Right renal cortex interstitium (tissue), 3 donors: Measurements from ENCODE around the gene ANO7. TPM values are rescaled to one million over a fixed set of nuclear protein-coding genes. Genes with fewer than 3 reads are reported as not detected.

ENCODE experiments used
- DNase-seq, 3 donors: peaks; one replicate each; pipeline ENCODE4 v3.0.0-alpha.2; 2013; ENCODE audit warnings: low read depth in 3 of 3, low spot score in 2 of 3
- polyA plus RNA-seq, 3 donors: library from polyadenylated mRNA; unstranded; fragments of 120-200 nt; gene quantifications; one replicate each; pipeline ENCODE4 v1.2.1, GENCODE V29; 2013; ENCODE audit not compliant: insufficient read length in 3 of 3

Gene ANO7
- polyA plus RNA-seq, 3 donors, result 1.3 to 2.1 (median 1.4) TPM

GRCh38 chr2:241226723-241227572, 38.5 kb downstream of the ANO7 start:
- DNase-seq, result peak in 1 of 3 donors; percentile 21

GRCh38 chr2:241227594-241227993, 39.1 kb downstream of the ANO7 start:
- no peak for DNase-seq

GRCh38 chr2:241228081-241228859, 39.8 kb downstream of the ANO7 start:
- DNase-seq, result no peak

- no peak for DNase-seq
Observed at GRCh38 chr2:241228860-241229516, 40.5 kb downstream of the ANO7 start.

- DNase-seq, result no peak
Observed at GRCh38 chr2:241229563-241230401, 41.3 kb downstream of the ANO7 start.

- DNase-seq, result no peak
Observed at GRCh38 chr2:241230435-241230834, 42.0 kb downstream of the ANO7 start.

- no peak for DNase-seq
Observed at GRCh38 chr2:241232736-241233575, 44.5 kb downstream of the ANO7 start.

- DNase-seq, result no peak
Observed at GRCh38 chr2:241234066-241234790, 45.8 kb downstream of the ANO7 start.

GRCh38 chr2:241234962-241235740, 46.7 kb downstream of the ANO7 start:
- no peak for DNase-seq

GRCh38 chr2:241235859-241236593, 47.5 kb downstream of the ANO7 start:
- no peak for DNase-seq

- DNase-seq, result no peak
Observed at GRCh38 chr2:241237047-241237446, 48.6 kb downstream of the ANO7 start.

GRCh38 chr2:241237949-241238371, 49.5 kb downstream of the ANO7 start:
- no peak for DNase-seq

- DNase-seq, result no peak
Observed at GRCh38 chr2:241238693-241239198, 50.3 kb downstream of the ANO7 start.

GRCh38 chr2:241239552-241240202, 51.2 kb downstream of the ANO7 start:
- DNase-seq, result no peak

- no peak for DNase-seq
Observed at GRCh38 chr2:241240320-241241004, 52.0 kb downstream of the ANO7 start.

GRCh38 chr2:241241669-241242068, 53.2 kb downstream of the ANO7 start:
- no peak for DNase-seq
